ENCODE results near the gene MISP3. TPM values are rescaled to one million over a fixed set of nuclear protein-coding genes. Genes with fewer than 3 reads are reported as not detected.
A peak's percentile ranks its signal among the peaks of the same experiment; 100 is the strongest.

MISP3 gene
- total RNA-seq, 1 experiment from 2014 or later: 3.2 TPM

GRCh38 chr19:14056069-14056666 lies 16.4 kb upstream of the MISP3 start:
- no peak overlapping the region for H3K27ac Mint-ChIP-seq
- CTCF ChIA-PET: interaction anchor here (0.8 to 7.8 kb wide), 10 partner anchors 10 to 183 kb away, joined by 3 to 187 read pairs (median 8); partner anchors contain the start of genes ASF1B, IL27RA and MISP3
- H3K4me3 Mint-ChIP-seq: peak overlapping the region; percentile 75
- no peak for TF ChIP-seq ZBTB21 (CRISPR knock-in tag; IDR thresholded peaks at IDR 0.05; ENCODE audit: borderline replicate concordance)
- peak; percentile 62; the same call in 1 of the 2 replicates for TF ChIP-seq PRDM15 (CRISPR knock-in tag; IDR thresholded peaks at IDR 0.05)
- no peak for TF ChIP-seq FOXP1 (CRISPR knock-in tag; IDR thresholded peaks at IDR 0.05; ENCODE audit: borderline replicate concordance)
- no peak for ATAC-seq
- peaks cover 32% of the 10 kb centered on the region for H3K27me3 Mint-ChIP-seq (ENCODE audit: low read depth)
- H3K9me3 Mint-ChIP-seq: no peaks in the 10 kb centered on the region
- POLR2A ChIA-PET: interaction anchor here (0.6 to 1.4 kb wide), 3 partner anchors 16 to 140 kb away, joined by 3 to 4 read pairs (median 3); partner anchors contain the start of gene MISP3
- peaks cover 12% of the 10 kb centered on the region for H3K4me1 Mint-ChIP-seq
- peaks cover 6% of the 10 kb centered on the region for H3K36me3 Mint-ChIP-seq
- no peak for DNase-seq (ENCODE audit: low spot score)

- Mint-ChIP-seq H3K27ac (no peak overlapping the region), H3K4me1 (peaks cover 16% of the 10 kb centered on the region), H3K27me3 (ENCODE audit: low read depth) (peaks cover 32% of the 10 kb centered on the region), H3K9me3 (no peaks in the 10 kb centered on the region), H3K4me3 (peak overlapping the region; percentile 75), H3K36me3 (peaks cover 4% of the 10 kb centered on the region)
- no peak for DNase-seq (ENCODE audit: low spot score)
- CTCF ChIA-PET: interaction anchor here (0.5 to 7.8 kb wide), 31 partner anchors 11 to 272 kb away, joined by 3 to 187 read pairs (median 5); partner anchors contain the start of genes ASF1B, DCAF15, IL27RA and MISP3
- no peak for TF ChIP-seq SMAD4 (CRISPR knock-in tag; IDR thresholded peaks at IDR 0.05)
- TF ChIP-seq CREB1 (CRISPR knock-in tag; IDR thresholded peaks at IDR 0.05): no peak
- TF ChIP-seq, protein P1, sequence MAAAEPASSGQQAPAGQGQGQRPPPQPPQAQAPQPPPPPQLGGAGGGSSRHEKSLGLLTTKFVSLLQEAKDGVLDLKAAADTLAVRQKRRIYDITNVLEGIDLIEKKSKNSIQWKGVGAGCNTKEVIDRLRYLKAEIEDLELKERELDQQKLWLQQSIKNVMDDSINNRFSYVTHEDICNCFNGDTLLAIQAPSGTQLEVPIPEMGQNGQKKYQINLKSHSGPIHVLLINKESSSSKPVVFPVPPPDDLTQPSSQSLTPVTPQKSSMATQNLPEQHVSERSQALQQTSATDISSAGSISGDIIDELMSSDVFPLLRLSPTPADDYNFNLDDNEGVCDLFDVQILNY (CRISPR knock-in tag; IDR thresholded peaks at IDR 0.05): no peak
- no peak for TF ChIP-seq ZNF425 (CRISPR knock-in tag; conservative IDR thresholded peaks at IDR 0.05)
- TF ChIP-seq JAZF1 (CRISPR knock-in tag; IDR thresholded peaks at IDR 0.05): no peak
- peak; percentile 27; the same call in 1 of the 2 replicates for ATAC-seq
- POLR2A ChIA-PET: interaction anchor here (0.8 to 1.4 kb wide), 5 partner anchors 8 to 178 kb away, joined by 3 to 5 read pairs (median 3); partner anchors contain the start of genes MISP3 and RFX1
These were observed 15.7 kb upstream of the MISP3 start for GRCh38 chr19:14056741-14057356.

- ATAC-seq (no peak), DNase-seq (ENCODE audit: low spot score) (no peak)
- H3K9me3 Mint-ChIP-seq: no peaks in the 10 kb centered on the region
- no peak overlapping the region for H3K27ac Mint-ChIP-seq
- peaks cover 32% of the 10 kb centered on the region for H3K27me3 Mint-ChIP-seq (ENCODE audit: low read depth)
- peaks cover 16% of the 10 kb centered on the region for H3K4me1 Mint-ChIP-seq
- CTCF ChIA-PET: interaction anchor here (0.6 to 7.8 kb wide), 66 partner anchors 12 to 901 kb away, joined by 3 to 187 read pairs (median 4); partner anchors contain the start of genes ASF1B, C19orf67, CC2D1A and DCAF15
- peak overlapping the region; percentile 86 for H3K4me3 Mint-ChIP-seq
- H3K36me3 Mint-ChIP-seq: no peaks in the 10 kb centered on the region
- POLR2A ChIA-PET: interaction anchor here (0.6 kb wide), 2 partner anchors 50 to 950 kb away, joined by 4 to 6 read pairs; no protein-coding TSS in a partner anchor
- TF ChIP-seq GTF2I (CRISPR knock-in tag; conservative IDR thresholded peaks at IDR 0.05) (no peak), FOXP4 (CRISPR knock-in tag; IDR thresholded peaks at IDR 0.05) (no peak), ZNF121 (CRISPR knock-in tag; IDR thresholded peaks at IDR 0.05) (no peak), TEAD1 (CRISPR knock-in tag; IDR thresholded peaks at IDR 0.05) (no peak), FOXK1 (CRISPR knock-in tag; IDR thresholded peaks at IDR 0.05) (no peak), MYBL2 (CRISPR knock-in tag; IDR thresholded peaks at IDR 0.05) (no peak), SMAD3 (CRISPR knock-in tag; IDR thresholded peaks at IDR 0.05; ENCODE audit: borderline replicate concordance) (no peak)
- TF ChIP-seq, protein P2, sequence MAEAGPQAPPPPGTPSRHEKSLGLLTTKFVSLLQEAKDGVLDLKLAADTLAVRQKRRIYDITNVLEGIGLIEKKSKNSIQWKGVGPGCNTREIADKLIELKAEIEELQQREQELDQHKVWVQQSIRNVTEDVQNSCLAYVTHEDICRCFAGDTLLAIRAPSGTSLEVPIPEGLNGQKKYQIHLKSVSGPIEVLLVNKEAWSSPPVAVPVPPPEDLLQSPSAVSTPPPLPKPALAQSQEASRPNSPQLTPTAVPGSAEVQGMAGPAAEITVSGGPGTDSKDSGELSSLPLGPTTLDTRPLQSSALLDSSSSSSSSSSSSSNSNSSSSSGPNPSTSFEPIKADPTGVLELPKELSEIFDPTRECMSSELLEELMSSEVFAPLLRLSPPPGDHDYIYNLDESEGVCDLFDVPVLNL (CRISPR knock-in tag; IDR thresholded peaks at IDR 0.05; ENCODE audit: borderline replicate concordance, low read depth): no peak
These were observed 14.1 kb upstream of the MISP3 start for GRCh38 chr19:14058182-14059092.
